GM19035 (cell line): Measurements from ENCODE around the gene C2orf42.
"Not testable (repeated sequence)": the region's sequence is repeated elsewhere in the genome, so short reads cannot be mapped to it uniquely, and the experiment has no call there.

Experiments used
- ATAC-seq: cut with Tn5 transposase; IDR thresholded peaks from one replicate; pipeline ENCODE4 v1.9.1; 2021; ENCODE audit not compliant: unreplicated experiment

Gene C2orf42

DNA sequence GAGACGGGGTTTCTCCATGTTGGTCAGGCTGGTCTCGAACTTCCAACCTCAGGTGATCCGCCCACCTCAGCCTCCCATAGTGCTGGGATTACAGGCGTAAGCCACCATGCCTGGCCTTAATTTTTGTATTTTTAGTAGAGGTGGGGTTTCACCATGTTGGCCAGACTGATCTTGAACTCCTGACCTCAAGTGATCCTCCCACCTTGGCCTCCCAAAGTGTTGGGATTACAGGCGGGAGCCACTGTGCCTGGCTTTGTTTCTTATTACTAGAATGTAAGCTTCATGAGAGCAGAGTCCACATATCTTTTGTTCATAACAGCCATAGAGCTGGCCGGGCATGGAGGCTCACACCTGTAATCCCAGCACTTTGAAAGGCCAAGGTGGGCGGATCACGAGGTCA is 84.7 kb downstream of the C2orf42 start:
- not testable (repeated sequence) for ATAC-seq

DNA sequence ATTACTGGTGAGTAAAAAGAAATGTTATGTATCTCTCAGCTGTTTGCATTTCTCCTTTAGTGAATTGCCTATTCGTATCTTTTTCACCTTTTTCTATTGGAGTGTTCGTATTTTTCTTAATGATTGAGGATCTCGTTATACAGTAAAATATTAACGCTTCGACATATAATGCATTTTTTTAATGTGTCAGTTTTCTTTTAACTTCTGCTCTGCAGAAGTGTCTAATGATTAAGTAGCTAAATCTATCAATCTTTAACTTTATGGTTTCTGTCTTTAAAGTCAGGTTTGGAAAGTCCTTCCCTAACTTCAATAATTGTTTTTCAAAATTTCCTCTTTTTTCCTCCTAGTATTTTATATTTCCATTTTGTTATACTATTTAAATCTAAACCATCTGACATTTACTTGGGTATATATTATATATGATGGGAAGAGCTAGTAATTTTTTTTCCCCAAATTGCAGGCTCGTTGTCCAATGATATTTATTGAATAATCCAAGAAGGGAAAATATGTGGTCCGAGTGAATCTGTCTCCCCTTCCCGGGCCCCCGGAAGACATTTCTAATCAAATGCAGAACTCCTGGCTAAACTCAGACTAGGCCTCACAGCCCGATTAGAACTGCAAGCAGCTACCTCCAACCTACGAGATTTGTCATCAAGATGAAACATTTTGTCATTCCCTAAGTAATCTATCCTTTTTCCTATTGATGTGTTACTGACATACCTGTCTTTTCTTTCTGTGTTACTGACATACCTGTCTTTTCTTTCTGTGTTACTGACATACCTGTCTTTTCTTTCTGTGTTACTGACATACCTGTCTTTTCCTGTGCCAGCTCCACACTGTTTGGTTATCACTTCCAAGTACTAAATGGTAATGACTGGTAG is 86.3 kb downstream of the C2orf42 start:
- no peak for ATAC-seq

DNA sequence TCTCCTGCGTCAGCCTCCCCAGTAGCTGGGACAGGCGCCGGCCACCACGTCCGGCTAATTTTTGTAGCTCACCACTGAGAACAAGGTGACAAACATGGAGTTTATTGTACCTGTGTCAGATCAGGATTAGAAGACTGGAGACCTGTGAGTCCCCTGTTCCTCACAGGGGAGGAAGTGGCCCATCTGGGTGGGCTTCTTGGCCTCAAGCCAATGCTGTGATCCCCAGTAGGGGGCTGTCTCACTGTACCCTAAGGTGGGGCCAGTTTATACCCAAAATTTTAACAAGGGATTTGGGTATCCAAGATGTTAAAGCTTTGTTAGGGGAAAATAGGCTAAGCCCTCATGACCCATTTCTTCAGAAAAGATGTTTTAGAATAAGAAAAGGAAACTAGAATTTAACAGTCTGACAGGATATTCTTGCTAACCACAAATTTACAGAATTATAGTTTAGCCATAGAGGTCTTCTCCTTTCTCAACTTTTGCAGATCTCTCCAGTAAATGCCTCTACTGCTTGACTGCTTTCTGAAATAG is 87.2 kb downstream of the C2orf42 start:
- ATAC-seq = no peak

DNA sequence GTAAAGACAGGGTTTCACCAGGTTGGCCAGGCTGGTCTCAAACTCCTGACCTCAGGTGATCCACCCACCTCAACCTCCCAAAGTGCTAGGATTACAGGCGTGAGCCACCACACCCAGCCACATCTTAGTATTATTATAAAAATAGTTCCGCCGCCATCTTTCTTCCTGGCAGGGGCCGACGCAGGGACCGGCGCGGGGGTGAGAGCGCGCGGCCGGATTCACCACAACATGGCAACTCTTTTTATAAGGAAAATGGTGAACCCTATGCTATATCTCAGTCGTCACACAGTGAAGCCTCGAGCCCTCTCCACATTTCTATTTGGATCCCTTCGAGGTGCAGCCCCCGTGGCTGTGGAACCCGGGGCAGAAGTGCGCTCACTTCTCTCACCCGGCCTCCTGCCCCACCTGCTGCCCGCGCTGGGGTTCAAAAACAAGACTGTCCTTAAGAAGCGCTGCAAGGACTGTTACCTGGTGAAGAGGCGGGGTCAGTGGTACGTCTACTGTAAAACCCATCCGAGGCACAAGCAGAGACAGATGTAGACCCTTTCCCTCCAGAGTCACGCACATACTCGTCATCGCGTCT is 88.4 kb downstream of the C2orf42 start:
- not testable (repeated sequence) for ATAC-seq

DNA sequence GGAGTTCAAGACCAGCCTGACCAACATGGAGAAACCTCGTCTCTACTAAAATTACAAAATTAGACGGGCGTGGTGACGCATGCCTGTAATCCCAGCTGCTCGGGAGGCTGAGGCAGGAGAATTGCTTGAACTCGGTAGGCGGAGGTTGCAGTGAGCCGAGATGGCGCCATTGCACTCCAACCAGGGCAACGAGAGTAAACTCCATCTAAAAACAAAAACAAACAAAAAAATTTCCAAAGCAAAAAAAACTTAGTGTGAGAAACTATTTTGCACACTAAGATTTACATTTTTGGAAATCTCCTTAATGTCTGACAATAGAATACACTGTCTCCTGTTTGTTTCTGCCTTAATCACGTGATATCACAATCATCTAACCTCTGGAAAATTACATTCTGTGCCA is 89.1 kb downstream of the C2orf42 start:
- ATAC-seq = not testable (repeated sequence)

DNA sequence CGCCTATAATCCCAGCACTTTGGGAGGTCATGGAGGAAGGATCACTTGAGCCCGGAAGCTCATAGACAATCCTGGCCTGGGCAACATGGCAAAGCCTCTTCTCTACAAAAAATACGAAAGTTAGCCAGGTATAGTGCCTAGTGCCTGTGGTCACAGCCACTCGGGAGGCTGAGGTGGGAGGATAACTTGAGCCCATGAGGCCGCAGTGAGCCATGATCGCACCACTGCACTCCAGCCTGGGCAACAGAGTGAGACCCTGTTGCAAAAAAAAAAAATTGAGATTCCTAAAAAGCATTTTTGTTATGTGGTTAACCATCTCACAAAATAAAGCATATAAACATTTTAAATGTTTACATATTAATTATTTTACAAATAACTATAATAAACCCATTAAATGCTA is 89.6 kb downstream of the C2orf42 start:
- no peak for ATAC-seq
